ENCODE results near the gene TLR5. TPM values are rescaled to one million over a fixed set of nuclear protein-coding genes. Genes with fewer than 3 reads are reported as not detected.

Gene TLR5
- total RNA-seq, 2 experiments from 2014 or later = 0.11 to 0.38 TPM

DNA sequence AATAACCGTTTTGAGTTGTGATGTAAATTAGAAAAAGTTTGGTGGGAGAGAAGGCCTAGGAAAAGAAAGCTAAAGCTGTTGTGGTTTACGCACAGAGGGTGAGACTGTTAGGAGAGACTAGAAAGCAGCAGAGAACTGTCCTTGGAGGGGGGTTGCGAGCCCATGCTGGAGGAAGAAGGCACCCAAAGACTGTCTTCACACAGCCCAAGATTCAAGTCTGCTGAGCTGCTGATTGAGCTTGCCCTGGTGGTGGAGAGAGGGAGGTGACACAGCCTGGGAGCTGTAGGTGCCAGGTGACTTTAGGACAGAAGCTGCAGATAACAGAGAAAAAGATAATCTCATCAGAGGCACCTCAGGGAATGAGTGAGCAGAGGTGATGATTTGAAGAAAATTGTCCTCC is 18.3 kb upstream of the TLR5 start:
- no peak for TF ChIP-seq CTCF (IDR thresholded peaks at IDR 0.05)
- ChIA-PET CTCF (interaction anchor here (1.0 to 1.9 kb wide), 4 partner anchors 17 to 37 kb away, joined by 3 to 14 read pairs (median 4); partner anchors contain the start of gene TLR5), POLR2A (no interaction called here)
- H3K4me1 Mint-ChIP-seq (ENCODE audit: low read depth) = no peaks in the 10 kb centered on the region
- no peaks in the 10 kb centered on the region for H3K9me3 Mint-ChIP-seq
- no peak overlapping the region for H3K4me3 Mint-ChIP-seq
- DNase-seq = no peak
- no peaks in the 10 kb centered on the region for H3K36me3 Mint-ChIP-seq (ENCODE audit: low read depth)
- intact Hi-C loops (cut with micrococcal nuclease) = no loop called here
- H3K27me3 Mint-ChIP-seq = peaks cover 2% of the 10 kb centered on the region
- ATAC-seq = peak; percentile 30
- no peak overlapping the region for H3K27ac Mint-ChIP-seq

GRCh38 chr1:223156343-223156742 is 13.3 kb upstream of the TLR5 start:
- no peak overlapping the region for H3K4me3 Mint-ChIP-seq
- H3K4me1 Mint-ChIP-seq (ENCODE audit: low read depth) = peaks cover 13% of the 10 kb centered on the region
- CTCF ChIA-PET = no interaction called here
- intact Hi-C loops (cut with micrococcal nuclease) = no loop called here
- no peaks in the 10 kb centered on the region for H3K36me3 Mint-ChIP-seq (ENCODE audit: low read depth)
- ATAC-seq (no peak), DNase-seq (no peak)
- H3K27me3 Mint-ChIP-seq = peaks cover 2% of the 10 kb centered on the region
- no peak overlapping the region for H3K27ac Mint-ChIP-seq
- H3K9me3 Mint-ChIP-seq = no peaks in the 10 kb centered on the region
- POLR2A ChIA-PET = no interaction called here
- no peak for TF ChIP-seq CTCF (IDR thresholded peaks at IDR 0.05)

DNA sequence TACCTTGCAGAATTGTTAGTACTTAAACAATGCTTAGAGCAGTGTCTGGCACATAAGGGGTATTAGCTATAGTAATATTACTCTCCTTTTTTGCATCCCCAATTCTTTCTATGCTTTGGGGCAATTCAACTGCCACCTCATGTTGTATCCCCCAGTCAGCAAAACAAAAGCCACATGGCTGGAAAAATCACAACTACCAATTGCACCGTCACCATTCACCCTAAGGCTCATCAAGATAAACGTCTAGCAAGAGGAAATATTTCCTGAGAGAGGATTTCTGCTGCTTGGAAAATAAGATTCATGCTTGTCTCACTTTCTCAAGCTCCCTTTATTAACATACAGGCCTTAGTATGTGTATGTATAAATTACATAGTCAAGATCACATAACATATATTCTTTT is 12.1 kb upstream of the TLR5 start:
- DNase-seq (no peak), ATAC-seq (no peak)
- Mint-ChIP-seq H3K4me3 (no peak overlapping the region), H3K9me3 (no peaks in the 10 kb centered on the region), H3K27ac (no peak overlapping the region), H3K36me3 (ENCODE audit: low read depth) (no peaks in the 10 kb centered on the region), H3K4me1 (ENCODE audit: low read depth) (peaks cover 13% of the 10 kb centered on the region), H3K27me3 (peaks cover 2% of the 10 kb centered on the region)
- no peak for TF ChIP-seq CTCF (IDR thresholded peaks at IDR 0.05)
- ChIA-PET CTCF (interaction anchor here (1.0 to 1.5 kb wide), 2 partner anchors 21 to 31 kb away, joined by 3 to 5 read pairs; no protein-coding TSS in a partner anchor), POLR2A (no interaction called here)
- intact Hi-C loops (cut with micrococcal nuclease) = no loop called here

DNA sequence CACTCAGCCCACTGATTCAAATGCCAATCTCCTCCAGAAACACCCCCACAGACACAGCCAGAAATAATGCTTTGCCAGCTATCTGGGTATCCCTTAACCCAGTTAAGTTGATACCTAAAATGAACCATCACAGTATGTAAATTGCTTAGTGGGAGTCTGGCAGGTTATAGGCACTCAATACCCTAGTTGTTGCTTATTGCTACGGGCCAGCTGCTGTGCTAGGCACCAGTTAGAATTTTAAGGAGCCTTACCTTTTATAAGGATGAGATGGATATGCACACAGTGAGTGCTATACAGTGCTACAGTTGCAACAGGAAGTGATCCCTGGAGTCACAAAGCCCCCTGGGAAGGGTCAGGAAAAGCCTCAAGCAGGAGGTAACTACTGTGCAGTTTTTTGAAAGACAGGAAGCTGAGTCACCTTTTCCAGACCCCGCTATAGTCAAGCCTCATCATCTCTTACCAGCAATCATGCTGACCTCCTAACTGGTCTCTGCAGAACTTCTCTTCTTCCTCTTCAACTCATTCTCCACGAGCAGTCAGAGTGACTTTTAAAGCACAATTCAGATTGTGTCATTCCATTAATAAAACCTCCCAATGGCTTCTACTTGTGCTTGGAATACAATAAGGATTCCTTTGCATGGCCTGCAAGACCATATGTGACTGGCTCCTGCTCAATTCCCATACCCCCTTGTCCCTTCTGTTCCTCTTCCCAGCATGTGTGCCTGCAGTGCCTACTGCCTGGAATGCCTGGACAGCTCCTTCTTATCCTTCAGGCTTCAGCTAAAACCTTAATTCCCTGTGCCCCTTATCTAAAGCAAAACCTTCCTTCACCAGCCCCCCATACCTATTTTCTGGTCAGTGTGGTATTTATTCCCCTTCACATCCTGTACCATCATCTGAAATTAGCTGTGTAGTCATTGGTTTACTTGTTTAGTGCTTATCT is 10.4 kb upstream of the TLR5 start:
- peak; percentile 85 for ATAC-seq
- peaks cover 13% of the 10 kb centered on the region for H3K4me1 Mint-ChIP-seq (ENCODE audit: low read depth)
- ChIA-PET CTCF (interaction anchor here (1.7 kb wide), 1 partner anchor 20 kb away, joined by 6 read pairs; no protein-coding TSS in a partner anchor), POLR2A (interaction anchor here (0.8 to 1.0 kb wide), 2 partner anchors 10 to 13 kb away, joined by 3 read pairs; partner anchors contain the start of gene TLR5)
- no peaks in the 10 kb centered on the region for H3K27me3 Mint-ChIP-seq
- no peaks in the 10 kb centered on the region for H3K9me3 Mint-ChIP-seq
- no peaks in the 10 kb centered on the region for H3K36me3 Mint-ChIP-seq (ENCODE audit: low read depth)
- DNase-seq = peak; percentile 54
- H3K27ac Mint-ChIP-seq = no peak overlapping the region
- intact Hi-C loops (cut with micrococcal nuclease) = no loop called here
- H3K4me3 Mint-ChIP-seq = no peak overlapping the region
- no peak for TF ChIP-seq CTCF (IDR thresholded peaks at IDR 0.05)

GRCh38 chr1:223152399-223152798 is 9.4 kb upstream of the TLR5 start:
- H3K4me1 Mint-ChIP-seq (ENCODE audit: low read depth) = peaks cover 13% of the 10 kb centered on the region
- no peak overlapping the region for H3K27ac Mint-ChIP-seq
- no peak for DNase-seq
- ChIA-PET POLR2A (no interaction called here), CTCF (interaction anchor here (1.3 to 3.3 kb wide), 3 partner anchors 10 to 23 kb away, joined by 3 to 12 read pairs (median 6); no protein-coding TSS in a partner anchor)
- no peak overlapping the region for H3K4me3 Mint-ChIP-seq
- H3K9me3 Mint-ChIP-seq = peaks cover 3% of the 10 kb centered on the region
- intact Hi-C loops (cut with micrococcal nuclease) = no loop called here
- no peaks in the 10 kb centered on the region for H3K36me3 Mint-ChIP-seq (ENCODE audit: low read depth)
- no peaks in the 10 kb centered on the region for H3K27me3 Mint-ChIP-seq
- no peak for TF ChIP-seq CTCF (IDR thresholded peaks at IDR 0.05)
- ATAC-seq = no peak

Data from activated CD8-positive, alpha-beta T cell treated with anti-CD3 and anti-CD28 coated beads for 36 hours (primary cell).